ENCODE data around the gene PPL. TPM values are rescaled to one million over a fixed set of nuclear protein-coding genes. Genes with fewer than 3 reads are reported as not detected.

PPL gene
- total RNA-seq, 1 donor from 2014 or later = not detected

Other genes with a start within 250 kb of the PPL start
- gene NUDT16L1, start 243.6 kb downstream of the PPL start, total RNA-seq = 35.4 and 36.1 TPM in 2 replicates
- gene ANKS3, start 202.9 kb downstream of the PPL start, total RNA-seq = 21.8 and 22.3 TPM in 2 replicates
- not detected in 2 replicates for gene DNAAF8, start 202.6 kb downstream of the PPL start, total RNA-seq
- gene ZNF500, start 170.0 kb downstream of the PPL start, total RNA-seq = 15.0 and 16.1 TPM in 2 replicates
- gene SEPTIN12, start 148.8 kb downstream of the PPL start, total RNA-seq = not detected in 2 replicates
- gene SMIM22, start 141.8 kb downstream of the PPL start, total RNA-seq = not detected in 2 replicates
- gene ROGDI, start 134.5 kb downstream of the PPL start, total RNA-seq = 3.8 and 4.4 TPM in 2 replicates
- gene GLYR1, start 89.9 kb downstream of the PPL start, total RNA-seq = 109 and 119 TPM in 2 replicates
- gene UBN1, start 89.7 kb downstream of the PPL start, total RNA-seq = 36.5 and 36.9 TPM in 2 replicates
- gene SEC14L5, start 21.2 kb upstream of the PPL start, total RNA-seq = not detected in 2 replicates
- gene NAGPA, start 96.8 kb upstream of the PPL start, total RNA-seq = 10.6 and 11.4 TPM in 2 replicates
- not detected in 2 replicates for gene C16orf89, start 128.8 kb upstream of the PPL start, total RNA-seq
- 36.1 and 37.1 TPM in 2 replicates for gene ALG1, start 134.7 kb upstream of the PPL start, total RNA-seq
- gene EEF2KMT, start 160.6 kb upstream of the PPL start, total RNA-seq = 31.6 and 31.7 TPM in 2 replicates

Measured in activated CD4-positive, alpha-beta T cell treated with anti-CD3 and anti-CD28 coated beads, Interleukin-2, amount 10 ng/mL, durations not matched to agents 24 days and 14 days (primary cell).